HepG2 (cell line): ENCODE results near the gene AGPAT3.

Experiments used
- BRF2 ChIP-seq: sonication (generic); formaldehyde crosslinking; IDR thresholded peaks from 2 replicates; pipeline ENCODE4 v1.8.1; 2022; ENCODE audit warnings: mild to moderate bottlenecking, missing genetic modification reagents
- CHD2 ChIP-seq: IDR thresholded peaks from 2 replicates; pipeline ENCODE4 v1.6.1; 2011; ENCODE audit warnings: low read depth, low read length, improper control_type of control experiment
- CTCF ChIP-seq: sonication (generic); formaldehyde crosslinking; IDR thresholded peaks from 2 replicates; pipeline ENCODE4 v1.5.0; 2020; ENCODE audit warnings: mild to moderate bottlenecking, missing genetic modification reagents, moderate library complexity
- SIN3A ChIP-seq: IDR thresholded peaks from 2 replicates; pipeline ENCODE4 v1.6.1; 2011; ENCODE audit warnings: low read depth, mild to moderate bottlenecking, control low read depth, low read length, borderline replicate concordance
- ZNF670 ChIP-seq: sonication (generic); formaldehyde crosslinking; IDR thresholded peaks from 2 replicates; pipeline ENCODE4 v1.8.0; 2022; ENCODE audit warnings: mild to moderate bottlenecking, missing genetic modification reagents, borderline replicate concordance

GRCh38 chr21:43882952-43883545 is 18.0 kb downstream of the AGPAT3 start:
- no peak for TF ChIP-seq SIN3A
- TF ChIP-seq CTCF (CRISPR knock-in tag), result no peak
- TF ChIP-seq ZNF670 (CRISPR knock-in tag), result no peak
- TF ChIP-seq BRF2, result no peak
- no peak for TF ChIP-seq CHD2
